H1 (cell line): ENCODE measurements around the gene RNF182. TPM values are rescaled to one million over a fixed set of nuclear protein-coding genes. Genes with fewer than 3 reads are reported as not detected.

Source experiments
- CTCF ChIA-PET: fragments of 300-600 bp; sonication (Branson Sonifier 250); formaldehyde crosslinking; loops from one replicate; lab custom pipeline; 2021; ENCODE audit not compliant: partially characterized antibody; lab: Charles Lee
- POLR2A ChIA-PET: fragments of 300-600 bp; sonication (Branson Sonifier 250); formaldehyde crosslinking; loops from one replicate; lab custom pipeline; 2021; ENCODE audit warnings: inconsistent platforms; ENCODE audit not compliant: partially characterized antibody; lab: Charles Lee
- DNase-seq, 2 experiments: peaks; one replicate each; pipeline versions ENCODE4 v3.0.0 to v3.0.0-alpha.2; 2010 to 2022; ENCODE audit warnings: low spot score in 2 of 2, low read depth in 1 of 2, mixed read lengths in 1 of 2
- FAIRE-seq: peaks from 2 replicates; lab custom pipeline; 2011; peaks lifted over from hg19 to GRCh38; lab: Jason Lieb, UNC
- H2AFZ ChIP-seq: 2 replicates; pipeline ENCODE4 v1.8.1; 2012; ENCODE audit warnings: low read length, inconsistent platforms
- H2AK5ac ChIP-seq: 2 replicates; pipeline ENCODE4 v1.6.1; 2013; ENCODE audit warnings: low read depth, low read length
- H2BK120ac ChIP-seq: replicated peaks from 2 replicates; pipeline ENCODE3; 2013; ENCODE audit warnings: low read depth, low read length, inconsistent platforms
- H2BK12ac ChIP-seq: 2 replicates; pipeline ENCODE4 v1.6.1; 2013; ENCODE audit warnings: low read depth, low read length
- H2BK15ac ChIP-seq: 2 replicates; pipeline ENCODE4 v1.6.1; 2013; ENCODE audit warnings: low read length
- H2BK20ac ChIP-seq: 2 replicates; pipeline ENCODE4 v1.6.1; 2013; ENCODE audit warnings: low read length
- H2BK5ac ChIP-seq: 2 replicates; pipeline ENCODE4 v1.6.1; 2013; ENCODE audit warnings: low read depth, low read length
- H3K14ac ChIP-seq: 2 replicates; pipeline ENCODE4 v1.6.1; 2013; ENCODE audit warnings: inconsistent platforms; ENCODE audit not compliant: insufficient read length
- H3K18ac ChIP-seq: 2 replicates; pipeline ENCODE4 v1.6.1; 2013; ENCODE audit warnings: low read length; ENCODE audit errors: extremely low read depth
- H3K23ac ChIP-seq: 2 replicates; pipeline ENCODE4 v1.6.1; 2013; ENCODE audit warnings: inconsistent platforms; ENCODE audit not compliant: insufficient read length
- H3K23me2 ChIP-seq: 2 replicates; pipeline ENCODE4 v1.6.1; 2013; ENCODE audit warnings: low read depth, low read length
- H3K27ac ChIP-seq: 2 replicates; pipeline ENCODE4 v1.6.1; 2011; ENCODE audit warnings: low read depth, low read length, inconsistent platforms
- H3K27me3 ChIP-seq, 4 experiments: replicated peaks in 1 of 4; 1 replicate in 1 of 4; 2 replicates in 3 of 4; pipeline versions ENCODE4 v1.6.1 to v1.8.1; 2011 to 2013; ENCODE audit warnings: low read length in 3 of 4, mild to moderate bottlenecking in 3 of 4, inconsistent platforms in 2 of 4, mixed read lengths in 2 of 4, moderate library complexity in 1 of 4; ENCODE audit not compliant: control insufficient read depth in 3 of 4, insufficient read depth in 3 of 4; ENCODE audit errors: extremely low read depth in 1 of 4
- H3K36me3 ChIP-seq, 4 experiments: 2 replicates each; pipeline versions ENCODE4 v1.6.1 to v1.8.1; 2011 to 2013; ENCODE audit warnings: mild to moderate bottlenecking in 4 of 4, low read length in 3 of 4, moderate library complexity in 2 of 4, control low read depth in 1 of 4, inconsistent platforms in 1 of 4; ENCODE audit not compliant: insufficient read depth in 4 of 4, control insufficient read depth in 2 of 4
- H3K4ac ChIP-seq: replicated peaks from 2 replicates; pipeline ENCODE3; 2013; ENCODE audit warnings: low read length, low read depth, mixed read lengths, inconsistent platforms; ENCODE audit not compliant: insufficient read length
- H3K4me1 ChIP-seq, 4 experiments: replicated peaks in 1 of 4; 1 replicate in 1 of 4; 2 replicates in 3 of 4; pipeline versions ENCODE4 v1.6.1 to v1.8.1; 2011 to 2013; ENCODE audit warnings: low read length in 3 of 4, inconsistent platforms in 2 of 4, mixed read lengths in 1 of 4; ENCODE audit not compliant: insufficient read depth in 4 of 4, control insufficient read depth in 3 of 4
- H3K4me2 ChIP-seq, 2 experiments: 2 replicates each; pipeline versions ENCODE4 v1.6.1 to v1.8.1; 2011 to 2013; ENCODE audit warnings: low read depth in 2 of 2, low read length in 2 of 2, control low read depth in 1 of 2, inconsistent platforms in 1 of 2, mild to moderate bottlenecking in 1 of 2; ENCODE audit not compliant: insufficient read depth in 1 of 2
- H3K4me3 ChIP-seq, 4 experiments: fragments of 200-600, 300-600 bp in 1 of 4; sonication (generic), shearing (Covaris generic), sonication (Bioruptor Twin) in 1 of 4; 2 replicates each; pipeline versions ENCODE4 v1.5.1 to v1.8.1; 2011 to 2016; ENCODE audit warnings: low read length in 4 of 4, low read depth in 3 of 4, control low read depth in 2 of 4, inconsistent platforms in 2 of 4, mild to moderate bottlenecking in 2 of 4, mixed read lengths in 1 of 4, moderate library complexity in 1 of 4; ENCODE audit not compliant: insufficient read depth in 2 of 4; ENCODE audit errors: extremely low read depth in 1 of 4
- H3K56ac ChIP-seq: replicated peaks from 2 replicates; pipeline ENCODE3; 2013; ENCODE audit warnings: low read depth, mild to moderate bottlenecking, mixed read lengths, low read length, inconsistent platforms; ENCODE audit not compliant: insufficient read length
- H3K79me1 ChIP-seq: 2 replicates; pipeline ENCODE4 v1.6.1; 2013; ENCODE audit warnings: low read depth, low read length, control low read depth
- H3K79me2 ChIP-seq, 2 experiments: 2 replicates each; pipeline versions ENCODE4 v1.6.1 to v1.8.1; 2012 to 2013; ENCODE audit warnings: low read length in 2 of 2, mild to moderate bottlenecking in 2 of 2, inconsistent platforms in 1 of 2; ENCODE audit not compliant: insufficient read depth in 2 of 2, control insufficient read depth in 1 of 2
- H3K9ac ChIP-seq, 4 experiments: replicated peaks in 1 of 4; 1 replicate in 1 of 4; 2 replicates in 3 of 4; pipeline versions ENCODE4 v1.6.1 to v1.8.1; 2011 to 2013; ENCODE audit warnings: low read depth in 3 of 4, low read length in 3 of 4, control low read depth in 2 of 4, mild to moderate bottlenecking in 2 of 4, moderate library complexity in 2 of 4, inconsistent platforms in 1 of 4; ENCODE audit errors: extremely low read depth in 1 of 4
- H3K9me3 ChIP-seq, 2 experiments: 2 replicates each; pipeline versions ENCODE4 v1.6.1 to v1.8.1; 2012 to 2013; ENCODE audit warnings: mild to moderate bottlenecking in 2 of 2, moderate library complexity in 2 of 2, control low read depth in 1 of 2, inconsistent platforms in 1 of 2, low read depth in 1 of 2, low read length in 1 of 2, mixed read lengths in 1 of 2; ENCODE audit not compliant: insufficient read depth in 2 of 2
- H4K20me1 ChIP-seq, 2 experiments: replicated peaks in 1 of 2; 2 replicates each; pipeline versions ENCODE3 to v1.8.1; 2011 to 2013; ENCODE audit warnings: inconsistent platforms in 2 of 2, low read length in 2 of 2, mild to moderate bottlenecking in 1 of 2; ENCODE audit not compliant: insufficient read depth in 2 of 2, control insufficient read depth in 1 of 2
- H4K5ac ChIP-seq: 2 replicates; pipeline ENCODE4 v1.6.1; 2013; ENCODE audit warnings: low read length, low read depth, mixed read lengths, inconsistent platforms; ENCODE audit not compliant: insufficient read length
- H4K8ac ChIP-seq: 2 replicates; pipeline ENCODE4 v1.8.0; 2013; ENCODE audit warnings: mild to moderate bottlenecking, moderate library complexity, low read length, inconsistent platforms; ENCODE audit not compliant: insufficient read depth; ENCODE audit errors: extremely low read depth
- H4K91ac ChIP-seq: replicated peaks from 2 replicates; pipeline ENCODE3; 2013; ENCODE audit warnings: low read length, mixed read lengths, inconsistent platforms; ENCODE audit not compliant: insufficient read length
- BCL11A ChIP-seq, 2 experiments: IDR thresholded peaks; one replicate each; pipeline ENCODE4 v1.6.1; 2011; ENCODE audit warnings: low read depth in 2 of 2, low read length in 2 of 2, mild to moderate bottlenecking in 2 of 2
- CTBP2 ChIP-seq: IDR thresholded peaks from 2 replicates; pipeline ENCODE4 v1.7.0; 2011; ENCODE audit warnings: borderline replicate concordance, mild to moderate bottlenecking, moderate library complexity, mixed read lengths, low read length; ENCODE audit not compliant: insufficient read depth, insufficient read length
- JUND ChIP-seq: IDR thresholded peaks from 2 replicates; pipeline ENCODE4 v1.6.1; 2011; ENCODE audit warnings: mild to moderate bottlenecking, improper control_type of control experiment, low read length
- SAP30 ChIP-seq: fragments of 300-600 bp; sonication (generic); IDR thresholded peaks from 2 replicates; pipeline ENCODE4 v1.7.1; 2012; ENCODE audit warnings: low read length, moderate library complexity, mild to moderate bottlenecking, inconsistent platforms; ENCODE audit not compliant: insufficient read depth, insufficient replicate concordance
- WGBS, 2 experiments: shearing (Covaris generic) in 1 of 2; methylation state at CpG; one replicate each; pipeline versions ENCODE4 v1.1.6 to v1.1.7; 2013 to 2015; ENCODE audit warnings: low lambda C conversion rate in 2 of 2, mixed read lengths in 2 of 2, inconsistent platforms in 1 of 2, low coverage in 1 of 2, missing lambda C conversion rate in 1 of 2; ENCODE audit not compliant: insufficient replicate concordance in 2 of 2, insufficient coverage in 1 of 2, insufficient read length in 1 of 2; ENCODE audit errors: extremely low coverage in 1 of 2, missing lambda C conversion rate in 1 of 2; 5-methylcytosine and 5-hydroxymethylcytosine counted together
- polyA plus RNA-seq, 7 experiments: library from polyadenylated mRNA; depleted of rRNA in 3 of 7; stranded (reverse) in 5 of 7; unstranded in 2 of 7; fragments of >200 nt in 5 of 7; fragments of 200-250 nt in 2 of 7; gene quantifications; 1 replicate in 5 of 7; 2 replicates in 1 of 7; 4 replicates in 1 of 7; pipeline versions ENCODE4 v1.2.1 to v1.2.3, GENCODE V29; 2011 to 2013; ENCODE audit warnings: missing spikeins in 2 of 7, mixed read lengths in 2 of 7
- total RNA-seq: library from RNA; stranded (reverse); fragmentation: NEBNext Ultra II Directional; extraction: Animal tissue kit (Norgen Biotek cat#: 25700); gene quantifications from 2 replicates; pipeline ENCODE4 v1.2.1, GENCODE V29; 2021

RNF182 gene
- total and polyA plus RNA-seq, 2 of the 8 experiments (the other 6 are each of a cell fraction or from before 2014, with no cell fraction given): 6.2 to 10.7 TPM

DNA sequence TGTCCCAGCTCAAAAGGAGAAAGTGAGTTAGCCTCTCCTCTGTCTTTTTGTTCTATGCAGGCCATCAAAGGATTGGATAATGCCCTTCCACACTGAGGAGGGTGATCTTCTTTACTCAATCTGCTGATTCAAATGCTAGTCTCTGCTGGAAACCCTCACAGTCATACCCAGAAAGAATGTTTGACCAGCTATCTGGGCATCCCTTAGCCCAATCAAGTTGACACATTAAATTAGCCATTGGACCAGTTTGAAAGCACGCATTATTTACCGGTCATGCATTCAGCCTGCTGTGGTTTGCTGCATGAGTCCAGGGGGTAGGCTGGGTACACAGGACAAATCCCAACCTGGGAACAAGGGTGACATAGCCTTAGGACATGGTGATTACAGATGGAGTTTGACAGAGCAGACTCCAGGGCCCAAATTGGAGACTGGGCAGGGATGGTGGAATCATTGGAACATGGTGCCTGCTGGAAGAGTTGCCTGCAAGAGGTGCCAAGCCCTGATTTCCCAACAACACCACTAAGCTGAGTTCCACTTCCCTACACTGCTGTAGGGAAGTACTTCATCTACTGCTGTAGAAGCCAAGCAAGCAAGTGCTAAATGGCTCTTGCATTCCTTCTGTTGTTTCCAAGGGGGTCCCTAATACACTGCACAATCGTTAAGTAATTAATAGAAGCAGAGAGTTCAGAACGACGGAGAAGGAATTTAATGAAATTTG is 87.7 kb downstream of the RNF182 start:
- Histone ChIP-seq H2AK5ac (no peak overlapping the region), H3K27ac (no peak overlapping the region), H3K27me3 (peaks cover 0 to 4% (median 1%) of the 10 kb centered on the region in 4 experiments; a peak in 3 of 7 replicates), H3K9me3 (peaks cover 3 to 6% of the 10 kb centered on the region in 2 experiments; a peak in 1 of 4 replicates), H3K79me2 (no peaks in the 10 kb centered on the region), H2BK15ac (no peak overlapping the region), H3K4me2 (no peak overlapping the region), H3K56ac (no peak overlapping the region), H3K14ac (no peak overlapping the region), H3K9ac (no peak overlapping the region), H4K91ac (no peak overlapping the region), H2BK5ac (no peak overlapping the region), H3K4ac (no peak overlapping the region), H3K79me1 (no peaks in the 10 kb centered on the region), H4K20me1 (no peaks in the 10 kb centered on the region), H3K4me3 (no peak overlapping the region), H4K8ac (no peak overlapping the region), H2AFZ (no peak overlapping the region), H3K36me3 (no peaks in the 10 kb centered on the region), H2BK20ac (no peak overlapping the region), H2BK12ac (no peak overlapping the region), H4K5ac (no peak overlapping the region), H2BK120ac (no peak overlapping the region), H3K23ac (no peak overlapping the region), H3K23me2 (no peaks in the 10 kb centered on the region; the same call in 1 of the 2 replicates), H3K18ac (no peak overlapping the region), H3K4me1 (peaks cover 2 to 24% (median 11%) of the 10 kb centered on the region in 4 experiments)
- WGBS, 2 experiments: 97 to 100% methylated on average over 2 to 5 of the region's 5 CpGs
- CTCF ChIA-PET: interaction anchor here (0.8 to 2.2 kb wide), 4 partner anchors 10 to 104 kb away, joined by 3 to 9 read pairs (median 6); no protein-coding TSS in a partner anchor
- FAIRE-seq: no peak
- no peak for DNase-seq
- POLR2A ChIA-PET: no interaction called here
- no peak for TF ChIP-seq SAP30
- TF ChIP-seq JUND: no peak
- TF ChIP-seq BCL11A (IDR thresholded peaks at IDR 0.05; ENCODE audit: low read depth in 2 of 2, low read length in 2 of 2): no peak
- no peak for TF ChIP-seq CTBP2
